ENCODE data around the gene CD180. TPM values are rescaled to one million over a fixed set of nuclear protein-coding genes. Genes with fewer than 3 reads are reported as not detected.

The CD180 gene
- total and polyA plus RNA-seq, 9 of the 15 experiments (the other 6 are each of a cell fraction or from before 2014, with no cell fraction given) = 0.01 to 0.07 TPM; not detected in 7

- Histone ChIP-seq H2AFZ (ENCODE audit: low read depth, low read length) (no peak overlapping the region), H3K27ac (ENCODE audit: extremely low read depth, low read depth, low read length) (no peak overlapping the region), H3K9me1 (ENCODE audit: control insufficient read depth, insufficient read depth, low read length) (no peaks in the 10 kb centered on the region), H3K79me2 (ENCODE audit: control insufficient read depth, insufficient read depth, low read length) (no peaks in the 10 kb centered on the region), H4K20me1 (replicated peaks; ENCODE audit: control insufficient read depth, insufficient read depth, low read length) (peaks cover 5% of the 10 kb centered on the region), H3K4me3 (no peak overlapping the region), H3K9ac (ENCODE audit: insufficient read depth in 1 of 2, low read depth in 2 of 2, low read length in 2 of 2) (no peak overlapping the region), H3K4me2 (ENCODE audit: insufficient read depth, low read length) (no peak overlapping the region), H3K4me1 (replicated peaks in 1 of 2; ENCODE audit: control insufficient read depth in 2 of 2, insufficient read depth in 2 of 2, low read length in 2 of 2) (no peaks in the 10 kb centered on the region), H3K27me3 (ENCODE audit: control insufficient read depth in 2 of 2, insufficient read depth in 2 of 2, low read length in 2 of 2) (peaks cover 4 to 24% of the 10 kb centered on the region in 2 experiments; a peak in 4 of 5 replicates), H3K36me3 (ENCODE audit: control insufficient read depth, insufficient read depth, low read length) (no peaks in the 10 kb centered on the region), H3K9me3 (replicated peaks; ENCODE audit: control insufficient read depth, insufficient read depth, low read depth, low read length) (no peaks in the 10 kb centered on the region)
- ATAC-seq (no peak), DNase-seq (ENCODE audit: extremely low read depth in 1 of 4, low spot score in 3 of 4) (no peak), FAIRE-seq (no peak)
- in situ Hi-C loops (cut with MboI) = no loop called here
- 17% methylated on average over 3 of the region's 3 CpGs for WGBS (ENCODE audit: insufficient coverage, low coverage, missing lambda C conversion rate)
- BruUV-seq (replicated peaks) = no TSS peak
- intact Hi-C loops (cut with micrococcal nuclease) = loop anchor here (2.0 to 5.0 kb wide), 2 partner anchors 221 to 902 kb away; no protein-coding TSS in a partner anchor
- TF ChIP-seq ZNF217 (CRISPR knock-in tag; IDR thresholded peaks at IDR 0.05) (no peak), HINFP (tag; conservative IDR thresholded peaks at IDR 0.05; ENCODE audit: low read depth) (no peak), HDAC2 (IDR thresholded peaks at IDR 0.05) (no peak), ZNF23 (CRISPR knock-in tag; IDR thresholded peaks at IDR 0.05) (no peak), NR2C2 (CRISPR knock-in tag; IDR thresholded peaks at IDR 0.05) (no peak), NR2C2 (tag; IDR thresholded peaks at IDR 0.05) (no peak), LCOR (CRISPR knock-in tag; IDR thresholded peaks at IDR 0.05) (no peak), SRSF9 (IDR thresholded peaks at IDR 0.05; ENCODE audit: borderline replicate concordance, low read depth, low read length) (no peak), ZNF212 (CRISPR knock-in tag; IDR thresholded peaks at IDR 0.05) (no peak), ARID2 (IDR thresholded peaks at IDR 0.05) (no peak), ZFP91 (CRISPR knock-in tag; IDR thresholded peaks at IDR 0.05) (no peak), SP1 (CRISPR knock-in tag; IDR thresholded peaks at IDR 0.05) (no peak)
- CTCF ChIA-PET (ENCODE audit: low intra/inter-chr PET ratio) = interaction anchor here (1.2 to 1.9 kb wide), 3 partner anchors 51 to 900 kb away, joined by 3 to 23 read pairs (median 14); no protein-coding TSS in a partner anchor
- POLR2A ChIA-PET = no interaction called here
These were observed 11.8 kb upstream of the CD180 start for GRCh38 chr5:67208403-67208802.

All from K562 (cell line).